HEK293 (cell line): ENCODE data around the gene RNF149.

Source experiments
- HOXA7 ChIP-seq: sonication (generic); formaldehyde crosslinking; IDR thresholded peaks from 2 replicates; pipeline ENCODE4 v1.8.1; 2022; ENCODE audit warnings: missing genetic modification reagents, borderline replicate concordance
- KLF9 ChIP-seq: fragments of 450-650 bp; formaldehyde crosslinking; IDR thresholded peaks from 2 replicates; pipeline ENCODE4 v1.5.1; 2016; ENCODE audit warnings: missing biosample characterization, missing genetic modification characterization, low read depth
- MYNN ChIP-seq: fragments of 450-650 bp; formaldehyde crosslinking; IDR thresholded peaks from 2 replicates; pipeline ENCODE4 v1.5.1; 2016; ENCODE audit warnings: missing biosample characterization, missing genetic modification characterization, borderline replicate concordance
- SALL2 ChIP-seq: fragments of 450-650 bp; formaldehyde crosslinking; IDR thresholded peaks from 2 replicates; pipeline ENCODE4 v1.5.0; 2017; ENCODE audit warnings: missing biosample characterization, mild to moderate bottlenecking, missing genetic modification characterization, borderline replicate concordance
- SETDB1 ChIP-seq: IDR thresholded peaks from one replicate; pipeline ENCODE4 v1.6.1; 2017; ENCODE audit warnings: mild to moderate bottlenecking, low read length, moderate library complexity, mixed read lengths; ENCODE audit not compliant: insufficient read length
- TRIM28 ChIP-seq: IDR thresholded peaks from 2 replicates; pipeline ENCODE4 v1.6.1; 2011; ENCODE audit warnings: low read length, control low read depth, borderline replicate concordance
- WT1 ChIP-seq: fragments of 450-650 bp; formaldehyde crosslinking; IDR thresholded peaks from 2 replicates; pipeline ENCODE4 v1.5.1; 2016; ENCODE audit warnings: missing biosample characterization, missing genetic modification characterization
- ZEB2 ChIP-seq: fragments of 450-650 bp; formaldehyde crosslinking; IDR thresholded peaks from 2 replicates; pipeline ENCODE4 v1.5.1; 2016; ENCODE audit warnings: missing biosample characterization, missing genetic modification characterization
- ZFP41 ChIP-seq: fragments of 450-650 bp; formaldehyde crosslinking; IDR thresholded peaks from 2 replicates; pipeline ENCODE4 v1.5.1; 2016; ENCODE audit warnings: missing biosample characterization, missing genetic modification characterization, borderline replicate concordance
- ZNF266 ChIP-seq: fragments of 450-650 bp; formaldehyde crosslinking; IDR thresholded peaks from 2 replicates; pipeline ENCODE4 v1.5.1; 2016; ENCODE audit warnings: missing biosample characterization, missing genetic modification characterization, low read depth
- ZNF341 ChIP-seq: fragments of 450-650 bp; formaldehyde crosslinking; IDR thresholded peaks from 2 replicates; pipeline ENCODE4; 2016; ENCODE audit warnings: low read depth, missing biosample characterization, missing genetic modification characterization
- ZNF404 ChIP-seq: fragments of 450-650 bp; formaldehyde crosslinking; IDR thresholded peaks from 2 replicates; pipeline ENCODE4 v1.5.1; 2017; ENCODE audit warnings: missing biosample characterization, missing genetic modification characterization
- ZNF423 ChIP-seq: fragments of 450-650 bp; formaldehyde crosslinking; IDR thresholded peaks from 2 replicates; pipeline ENCODE4 v1.5.1; 2016; ENCODE audit warnings: missing biosample characterization, missing genetic modification characterization
- ZNF521 ChIP-seq: fragments of 450-650 bp; formaldehyde crosslinking; IDR thresholded peaks from 2 replicates; pipeline ENCODE4 v1.5.1; 2017; ENCODE audit warnings: missing biosample characterization, mild to moderate bottlenecking, missing genetic modification characterization
- ZNF548 ChIP-seq: fragments of 450-650 bp; formaldehyde crosslinking; IDR thresholded peaks from 2 replicates; pipeline ENCODE4 v1.5.1; 2016; ENCODE audit warnings: missing biosample characterization, missing genetic modification characterization
- ZNF701 ChIP-seq: fragments of 450-650 bp; formaldehyde crosslinking; IDR thresholded peaks from 2 replicates; pipeline ENCODE4 v1.5.1; 2016; ENCODE audit warnings: missing biosample characterization, missing genetic modification characterization
- TF ChIP-seq, protein P1 (sequence below): fragments of 450-650 bp; formaldehyde crosslinking; IDR thresholded peaks from 2 replicates; pipeline ENCODE4 v1.5.1; 2016; ENCODE audit warnings: missing biosample characterization, missing genetic modification characterization
- TF ChIP-seq, protein P2 (sequence below): fragments of 450-650 bp; formaldehyde crosslinking; IDR thresholded peaks from 2 replicates; pipeline ENCODE4 v1.5.1; 2016; ENCODE audit warnings: missing biosample characterization, missing genetic modification characterization, low read depth
- TF ChIP-seq, protein P3 (sequence below): fragments of 450-650 bp; formaldehyde crosslinking; IDR thresholded peaks from 2 replicates; pipeline ENCODE4 v1.5.1; 2017; ENCODE audit warnings: missing biosample characterization, missing genetic modification characterization
- TF ChIP-seq, protein P4 (sequence below): fragments of 450-650 bp; formaldehyde crosslinking; IDR thresholded peaks from 2 replicates; pipeline ENCODE4 v1.5.1; 2016; ENCODE audit warnings: missing biosample characterization, missing genetic modification characterization
- TF ChIP-seq, protein P5 (sequence below): fragments of 450-650 bp; formaldehyde crosslinking; IDR thresholded peaks from 2 replicates; pipeline ENCODE4 v1.5.1; 2016; ENCODE audit warnings: missing biosample characterization, missing genetic modification characterization
- TF ChIP-seq, protein P6 (sequence below): fragments of 450-650 bp; formaldehyde crosslinking; IDR thresholded peaks from 2 replicates; pipeline ENCODE4 v1.5.1; 2016; ENCODE audit warnings: missing biosample characterization, missing genetic modification characterization
- TF ChIP-seq, protein P7 (sequence below): fragments of 450-650 bp; formaldehyde crosslinking; IDR thresholded peaks from 2 replicates; pipeline ENCODE4 v1.5.1; 2016; ENCODE audit warnings: missing biosample characterization, missing genetic modification characterization
- TF ChIP-seq, protein P8 (sequence below): fragments of 450-650 bp; formaldehyde crosslinking; IDR thresholded peaks from 2 replicates; pipeline ENCODE4 v1.5.1; 2017; ENCODE audit warnings: missing biosample characterization, mild to moderate bottlenecking, missing genetic modification characterization, moderate library complexity

The RNF149 gene

DNA sequence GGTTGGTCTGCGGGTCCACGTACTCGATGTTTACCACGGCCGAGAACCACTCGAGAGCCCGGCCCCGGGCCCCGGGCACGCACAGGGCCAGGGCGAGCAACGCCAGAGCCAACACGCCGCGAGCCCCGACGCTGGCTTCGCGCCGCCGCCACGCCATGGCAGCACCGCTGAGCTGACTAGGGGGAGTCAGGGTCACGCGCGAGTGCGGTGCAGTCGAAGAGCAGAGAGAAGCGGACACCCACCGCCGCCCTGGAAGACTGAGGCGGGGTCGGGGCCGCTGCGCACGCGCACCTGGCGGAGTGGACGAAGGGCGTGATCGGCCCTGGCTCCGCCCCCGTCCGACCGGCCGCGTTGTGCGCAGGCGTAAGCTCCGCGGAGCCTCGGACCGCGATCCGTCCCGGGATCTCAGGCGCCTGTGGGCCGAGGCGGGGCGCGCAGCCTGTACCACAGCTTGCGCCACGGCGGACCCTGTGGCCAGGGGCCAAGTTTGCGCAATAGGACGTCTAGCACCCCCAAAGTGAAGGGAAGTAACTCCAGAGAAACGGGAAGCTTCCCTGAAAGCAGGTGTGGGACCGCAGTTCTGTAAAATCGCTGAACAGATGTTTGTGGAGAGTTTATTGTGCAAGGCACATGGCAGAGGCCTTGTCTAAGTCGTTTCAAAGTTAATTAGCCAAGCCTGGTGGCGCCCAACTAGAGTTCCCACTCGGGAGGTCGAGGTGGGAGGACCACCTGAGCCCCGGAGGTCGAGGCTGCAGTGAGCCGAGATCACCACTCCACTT lies at the start of gene RNF149 (continued):
- no peak for TF ChIP-seq ZNF341 (tag by site-specific recombination)
- TF ChIP-seq ZNF423: no peak
- TF ChIP-seq SALL2: no peak
- no peak for TF ChIP-seq ZEB2 (tag by site-specific recombination)
- no peak for TF ChIP-seq ZNF266 (tag by site-specific recombination)
- TF ChIP-seq ZNF404 (tag by site-specific recombination): no peak
- no peak for TF ChIP-seq MYNN (tag by site-specific recombination)
- TF ChIP-seq, protein P1, sequence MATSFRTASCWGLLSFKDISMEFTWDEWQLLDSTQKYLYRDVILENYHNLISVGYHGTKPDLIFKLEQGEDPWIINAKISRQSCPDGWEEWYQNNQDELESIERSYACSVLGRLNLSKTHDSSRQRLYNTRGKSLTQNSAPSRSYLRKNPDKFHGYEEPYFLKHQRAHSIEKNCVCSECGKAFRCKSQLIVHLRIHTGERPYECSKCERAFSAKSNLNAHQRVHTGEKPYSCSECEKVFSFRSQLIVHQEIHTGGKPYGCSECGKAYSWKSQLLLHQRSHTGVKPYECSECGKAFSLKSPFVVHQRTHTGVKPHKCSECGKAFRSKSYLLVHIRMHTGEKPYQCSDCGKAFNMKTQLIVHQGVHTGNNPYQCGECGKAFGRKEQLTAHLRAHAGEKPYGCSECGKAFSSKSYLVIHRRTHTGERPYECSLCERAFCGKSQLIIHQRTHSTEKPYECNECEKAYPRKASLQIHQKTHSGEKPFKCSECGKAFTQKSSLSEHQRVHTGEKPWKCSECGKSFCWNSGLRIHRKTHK (tag by site-specific recombination): no peak
- TF ChIP-seq, protein P2, sequence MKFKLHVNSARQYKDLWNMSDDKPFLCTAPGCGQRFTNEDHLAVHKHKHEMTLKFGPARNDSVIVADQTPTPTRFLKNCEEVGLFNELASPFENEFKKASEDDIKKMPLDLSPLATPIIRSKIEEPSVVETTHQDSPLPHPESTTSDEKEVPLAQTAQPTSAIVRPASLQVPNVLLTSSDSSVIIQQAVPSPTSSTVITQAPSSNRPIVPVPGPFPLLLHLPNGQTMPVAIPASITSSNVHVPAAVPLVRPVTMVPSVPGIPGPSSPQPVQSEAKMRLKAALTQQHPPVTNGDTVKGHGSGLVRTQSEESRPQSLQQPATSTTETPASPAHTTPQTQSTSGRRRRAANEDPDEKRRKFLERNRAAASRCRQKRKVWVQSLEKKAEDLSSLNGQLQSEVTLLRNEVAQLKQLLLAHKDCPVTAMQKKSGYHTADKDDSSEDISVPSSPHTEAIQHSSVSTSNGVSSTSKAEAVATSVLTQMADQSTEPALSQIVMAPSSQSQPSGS (tag by site-specific recombination): no peak
- no peak for TF ChIP-seq ZNF548
- TF ChIP-seq SETDB1: no peak
- peak; percentile 67; the same call in 1 of the 2 replicates for TF ChIP-seq TRIM28
- TF ChIP-seq WT1 (tag by site-specific recombination): no peak
- TF ChIP-seq, protein P3, sequence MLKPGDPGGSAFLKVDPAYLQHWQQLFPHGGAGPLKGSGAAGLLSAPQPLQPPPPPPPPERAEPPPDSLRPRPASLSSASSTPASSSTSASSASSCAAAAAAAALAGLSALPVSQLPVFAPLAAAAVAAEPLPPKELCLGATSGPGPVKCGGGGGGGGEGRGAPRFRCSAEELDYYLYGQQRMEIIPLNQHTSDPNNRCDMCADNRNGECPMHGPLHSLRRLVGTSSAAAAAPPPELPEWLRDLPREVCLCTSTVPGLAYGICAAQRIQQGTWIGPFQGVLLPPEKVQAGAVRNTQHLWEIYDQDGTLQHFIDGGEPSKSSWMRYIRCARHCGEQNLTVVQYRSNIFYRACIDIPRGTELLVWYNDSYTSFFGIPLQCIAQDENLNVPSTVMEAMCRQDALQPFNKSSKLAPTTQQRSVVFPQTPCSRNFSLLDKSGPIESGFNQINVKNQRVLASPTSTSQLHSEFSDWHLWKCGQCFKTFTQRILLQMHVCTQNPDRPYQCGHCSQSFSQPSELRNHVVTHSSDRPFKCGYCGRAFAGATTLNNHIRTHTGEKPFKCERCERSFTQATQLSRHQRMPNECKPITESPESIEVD (tag by site-specific recombination): no peak
- TF ChIP-seq, protein P4, sequence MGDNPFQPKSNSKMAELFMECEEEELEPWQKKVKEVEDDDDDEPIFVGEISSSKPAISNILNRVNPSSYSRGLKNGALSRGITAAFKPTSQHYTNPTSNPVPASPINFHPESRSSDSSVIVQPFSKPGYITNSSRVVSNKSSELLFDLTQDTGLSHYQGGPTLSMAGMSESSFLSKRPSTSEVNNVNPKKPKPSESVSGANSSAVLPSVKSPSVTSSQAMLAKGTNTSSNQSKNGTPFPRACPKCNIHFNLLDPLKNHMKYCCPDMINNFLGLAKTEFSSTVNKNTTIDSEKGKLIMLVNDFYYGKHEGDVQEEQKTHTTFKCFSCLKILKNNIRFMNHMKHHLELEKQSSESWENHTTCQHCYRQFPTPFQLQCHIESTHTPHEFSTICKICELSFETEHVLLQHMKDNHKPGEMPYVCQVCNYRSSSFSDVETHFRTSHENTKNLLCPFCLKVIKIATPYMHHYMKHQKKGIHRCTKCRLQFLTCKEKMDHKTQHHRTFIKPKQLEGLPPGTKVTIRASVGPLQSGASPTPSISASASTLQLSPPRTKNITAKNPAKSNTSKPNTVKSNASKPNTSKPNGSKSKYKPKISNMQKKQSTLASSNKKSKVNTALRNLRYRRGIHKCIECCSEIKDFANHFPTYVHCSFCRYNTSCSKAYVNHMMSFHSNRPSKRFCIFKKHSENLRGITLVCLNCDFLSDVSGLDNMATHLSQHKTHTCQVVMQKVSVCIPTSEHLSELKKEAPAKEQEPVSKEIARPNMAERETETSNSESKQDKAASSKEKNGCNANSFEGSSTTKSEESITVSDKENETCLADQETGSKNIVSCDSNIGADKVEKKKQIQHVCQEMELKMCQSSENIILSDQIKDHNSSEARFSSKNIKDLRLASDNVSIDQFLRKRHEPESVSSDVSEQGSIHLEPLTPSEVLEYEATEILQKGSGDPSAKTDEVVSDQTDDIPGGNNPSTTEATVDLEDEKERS: no peak
- TF ChIP-seq ZNF521: no peak
- TF ChIP-seq, protein P5, sequence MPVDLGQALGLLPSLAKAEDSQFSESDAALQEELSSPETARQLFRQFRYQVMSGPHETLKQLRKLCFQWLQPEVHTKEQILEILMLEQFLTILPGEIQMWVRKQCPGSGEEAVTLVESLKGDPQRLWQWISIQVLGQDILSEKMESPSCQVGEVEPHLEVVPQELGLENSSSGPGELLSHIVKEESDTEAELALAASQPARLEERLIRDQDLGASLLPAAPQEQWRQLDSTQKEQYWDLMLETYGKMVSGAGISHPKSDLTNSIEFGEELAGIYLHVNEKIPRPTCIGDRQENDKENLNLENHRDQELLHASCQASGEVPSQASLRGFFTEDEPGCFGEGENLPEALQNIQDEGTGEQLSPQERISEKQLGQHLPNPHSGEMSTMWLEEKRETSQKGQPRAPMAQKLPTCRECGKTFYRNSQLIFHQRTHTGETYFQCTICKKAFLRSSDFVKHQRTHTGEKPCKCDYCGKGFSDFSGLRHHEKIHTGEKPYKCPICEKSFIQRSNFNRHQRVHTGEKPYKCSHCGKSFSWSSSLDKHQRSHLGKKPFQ (tag by site-specific recombination): no peak
- TF ChIP-seq, protein P6, sequence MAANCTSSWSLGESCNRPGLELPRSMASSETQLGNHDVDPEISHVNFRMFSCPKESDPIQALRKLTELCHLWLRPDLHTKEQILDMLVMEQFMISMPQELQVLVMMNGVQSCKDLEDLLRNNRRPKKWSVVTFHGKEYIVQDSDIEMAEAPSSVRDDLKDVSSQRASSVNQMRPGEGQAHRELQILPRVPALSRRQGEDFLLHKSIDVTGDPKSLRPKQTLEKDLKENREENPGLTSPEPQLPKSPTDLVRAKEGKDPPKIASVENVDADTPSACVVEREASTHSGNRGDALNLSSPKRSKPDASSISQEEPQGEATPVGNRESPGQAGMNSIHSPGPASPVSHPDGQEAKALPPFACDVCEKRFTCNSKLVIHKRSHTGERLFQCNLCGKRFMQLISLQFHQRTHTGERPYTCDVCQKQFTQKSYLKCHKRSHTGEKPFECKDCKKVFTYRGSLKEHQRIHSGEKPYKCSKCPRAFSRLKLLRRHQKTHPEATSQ: 0 out of 2 replicates have a peak, but pooled peaks have one; percentile 32
- TF ChIP-seq KLF9: peak; percentile 60
- no peak for TF ChIP-seq ZFP41 (tag by site-specific recombination)
- TF ChIP-seq, protein P7, sequence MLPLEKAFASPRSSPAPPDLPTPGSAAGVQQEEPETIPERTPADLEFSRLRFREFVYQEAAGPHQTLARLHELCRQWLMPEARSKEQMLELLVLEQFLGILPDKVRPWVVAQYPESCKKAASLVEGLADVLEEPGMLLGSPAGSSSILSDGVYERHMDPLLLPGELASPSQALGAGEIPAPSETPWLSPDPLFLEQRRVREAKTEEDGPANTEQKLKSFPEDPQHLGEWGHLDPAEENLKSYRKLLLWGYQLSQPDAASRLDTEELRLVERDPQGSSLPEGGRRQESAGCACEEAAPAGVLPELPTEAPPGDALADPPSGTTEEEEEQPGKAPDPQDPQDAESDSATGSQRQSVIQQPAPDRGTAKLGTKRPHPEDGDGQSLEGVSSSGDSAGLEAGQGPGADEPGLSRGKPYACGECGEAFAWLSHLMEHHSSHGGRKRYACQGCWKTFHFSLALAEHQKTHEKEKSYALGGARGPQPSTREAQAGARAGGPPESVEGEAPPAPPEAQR (tag by site-specific recombination): no peak
- no peak for TF ChIP-seq ZNF701
- TF ChIP-seq, protein P8, sequence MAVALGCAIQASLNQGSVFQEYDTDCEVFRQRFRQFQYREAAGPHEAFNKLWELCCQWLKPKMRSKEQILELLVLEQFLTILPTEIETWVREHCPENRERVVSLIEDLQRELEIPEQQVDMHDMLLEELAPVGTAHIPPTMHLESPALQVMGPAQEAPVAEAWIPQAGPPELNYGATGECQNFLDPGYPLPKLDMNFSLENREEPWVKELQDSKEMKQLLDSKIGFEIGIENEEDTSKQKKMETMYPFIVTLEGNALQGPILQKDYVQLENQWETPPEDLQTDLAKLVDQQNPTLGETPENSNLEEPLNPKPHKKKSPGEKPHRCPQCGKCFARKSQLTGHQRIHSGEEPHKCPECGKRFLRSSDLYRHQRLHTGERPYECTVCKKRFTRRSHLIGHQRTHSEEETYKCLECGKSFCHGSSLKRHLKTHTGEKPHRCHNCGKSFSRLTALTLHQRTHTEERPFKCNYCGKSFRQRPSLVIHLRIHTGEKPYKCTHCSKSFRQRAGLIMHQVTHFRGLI (tag by site-specific recombination): peak; percentile 47; the same call in 1 of the 2 replicates
- no peak for TF ChIP-seq HOXA7 (CRISPR knock-in tag)
